ELF-1 (cell line): ENCODE measurements around the gene PHYKPL.

Source experiments
- DNase-seq: peaks from one replicate; pipeline ENCODE4 v3.0.0-alpha.2; 2016; ENCODE audit warnings: low read depth, low spot score

Gene PHYKPL

GRCh38 chr5:178191661-178192060 is 40.9 kb downstream of the PHYKPL start:
- DNase-seq: no peak

GRCh38 chr5:178189433-178189832 is 43.2 kb downstream of the PHYKPL start:
- DNase-seq: no peak

GRCh38 chr5:178187014-178187413 is 45.6 kb downstream of the PHYKPL start, which contains the start of gene GMCL2:
TSS of gene GMCL2 (minus strand) at chr5:178187371. CDS start at chr5:178187299, 72 bp downstream.
- no peak for DNase-seq

GRCh38 chr5:178186427-178186826 is 46.2 kb downstream of the PHYKPL start:
- no peak for DNase-seq

GRCh38 chr5:178182158-178182876 is 50.3 kb downstream of the PHYKPL start:
- no peak for DNase-seq

- peak; percentile 87 for DNase-seq
Measured at GRCh38 chr5:178180141-178180863, 52.3 kb downstream of the PHYKPL start.

GRCh38 chr5:178177569-178177968 is 55.0 kb downstream of the PHYKPL start:
- DNase-seq: peak; percentile 19

- no peak for DNase-seq
Measured at GRCh38 chr5:178176791-178177190, 55.8 kb downstream of the PHYKPL start.

GRCh38 chr5:178174456-178174855 is 58.1 kb downstream of the PHYKPL start:
- DNase-seq: no peak

- no peak for DNase-seq
Measured at GRCh38 chr5:178170455-178170854, 62.1 kb downstream of the PHYKPL start.

GRCh38 chr5:178165581-178165980 is 67.0 kb downstream of the PHYKPL start:
- DNase-seq: peak; percentile 36

GRCh38 chr5:178163772-178164735 is 68.5 kb downstream of the PHYKPL start:
- DNase-seq: peak; percentile 95

GRCh38 chr5:178162481-178162880 is 70.1 kb downstream of the PHYKPL start:
- no peak for DNase-seq

GRCh38 chr5:178160176-178160575 is 72.4 kb downstream of the PHYKPL start:
- DNase-seq: no peak
